HCT116 (cell line): ENCODE results near the gene CD207. TPM values are rescaled to one million over a fixed set of nuclear protein-coding genes. Genes with fewer than 3 reads are reported as not detected.
A peak's percentile ranks its signal among the peaks of the same experiment; 100 is the strongest.

Experiments
- ATAC-seq: fragments of 200-7000 bp; cut with Tn5 transposase; 2 replicates; pipeline ENCODE4 v1.9.1; 2020; ENCODE audit warnings: mild to moderate bottlenecking, moderate library complexity
- BruUV-seq: library from RNA; stranded (reverse); fragments of 400-500 nt; replicated peaks from 2 replicates; lab custom pipeline; 2021; lab: Mats Ljungman, UMichigan
- CTCF ChIA-PET: fragments of 300-600 bp; sonication (Branson Sonifier 250); formaldehyde crosslinking; loops from one replicate; lab custom pipeline; 2021; ENCODE audit warnings: antibody characterized with exemption; lab: Charles Lee
- POLR2A ChIA-PET: fragments of 300-600, 350-600 bp; sonication (Branson Sonifier 250); formaldehyde crosslinking; loops from one replicate; lab custom pipeline; 2021; ENCODE audit warnings: antibody characterized with exemption; lab: Charles Lee
- RAD21 ChIA-PET, 2 experiments: fragments of 300-600 bp; sonication (Branson Sonifier 250); formaldehyde crosslinking; loops; one replicate each; lab custom pipeline; 2023; ENCODE audit warnings: low total read pairs in 2 of 2; ENCODE audit not compliant: uncharacterized antibody in 2 of 2, unreplicated experiment in 2 of 2, low non-redundant PET in 1 of 2; lab: Charles Lee
- DNase-seq: peaks from one replicate; pipeline ENCODE4 v3.0.0-alpha.2; 2010; ENCODE audit warnings: low read depth, low spot score
- H2AFZ ChIP-seq: fragments of 200-600 bp; shearing (Covaris generic), sonication (generic); 2 replicates; pipeline ENCODE4 v1.6.1; 2017; ENCODE audit warnings: low read depth, mixed run types, mixed read lengths, antibody characterized with exemption, low read length; ENCODE audit not compliant: poor library complexity, severe bottlenecking
- H3K27ac ChIP-seq: 2 replicates; pipeline ENCODE4 v1.5.1; 2012; ENCODE audit warnings: low read depth, low read length
- H3K27me3 ChIP-seq: fragments of 200-600 bp; sonication (generic); 2 replicates; pipeline ENCODE4 v1.6.1; 2016; ENCODE audit warnings: mixed run types, low read length, mixed read lengths; ENCODE audit not compliant: insufficient read depth
- H3K36me3 ChIP-seq, 2 experiments: fragments of 200-500 bp in 1 of 2; fragments of 200-600 bp in 1 of 2; sonication (Bioruptor generic) in 1 of 2; sonication (generic) in 1 of 2; 2 replicates each; pipeline versions ENCODE4 v1.5.1 to v1.6.1; 2014 to 2016; ENCODE audit warnings: low read length in 2 of 2, inconsistent platforms in 1 of 2, mixed read lengths in 1 of 2, mixed run types in 1 of 2; ENCODE audit not compliant: insufficient read depth in 2 of 2, control insufficient read depth in 1 of 2
- H3K4me1 ChIP-seq, 2 experiments: fragments of 200-600 bp in 1 of 2; sonication (generic) in 1 of 2; 2 replicates each; pipeline versions ENCODE4 v1.5.1 to v1.6.1; 2012 to 2017; ENCODE audit warnings: low read length in 2 of 2, inconsistent platforms in 1 of 2, mild to moderate bottlenecking in 1 of 2, mixed read lengths in 1 of 2, mixed run types in 1 of 2, moderate library complexity in 1 of 2; ENCODE audit not compliant: insufficient read depth in 2 of 2, control insufficient read depth in 1 of 2
- H3K4me2 ChIP-seq: fragments of 200-600 bp; sonication (generic); 2 replicates; pipeline ENCODE4 v1.6.1; 2017; ENCODE audit warnings: mixed run types, low read length, mixed read lengths
- H3K4me3 ChIP-seq, 2 experiments: fragments of 200-600 bp in 1 of 2; sonication (generic) in 1 of 2; replicated peaks in 1 of 2; 2 replicates each; pipeline ENCODE4 v1.5.1; 2011 to 2016; ENCODE audit warnings: low read length in 2 of 2, control low read depth in 1 of 2, low read depth in 1 of 2, mild to moderate bottlenecking in 1 of 2, mixed read lengths in 1 of 2, mixed run types in 1 of 2
- H3K79me2 ChIP-seq: fragments of 200-600 bp; sonication (generic); 2 replicates; pipeline ENCODE4 v1.6.1; 2017; ENCODE audit warnings: mild to moderate bottlenecking, mixed run types, low read length, moderate library complexity, mixed read lengths; ENCODE audit not compliant: insufficient read depth
- H3K9ac ChIP-seq: fragments of 200-600 bp; sonication (generic); 2 replicates; pipeline ENCODE4 v1.6.1; 2016; ENCODE audit warnings: low read length, mixed read lengths
- H3K9me2 ChIP-seq: fragments of 200-600 bp; sonication (generic), shearing (Covaris generic); 2 replicates; pipeline ENCODE4 v1.6.1; 2017; ENCODE audit warnings: mixed run types, mild to moderate bottlenecking, moderate library complexity; ENCODE audit not compliant: insufficient read depth
- H3K9me3 ChIP-seq, 2 experiments: fragments of 200-500 bp in 1 of 2; fragments of 200-600 bp in 1 of 2; sonication (Bioruptor generic) in 1 of 2; sonication (generic) in 1 of 2; 2 replicates each; pipeline ENCODE4 v1.6.1; 2014 to 2017; ENCODE audit warnings: low read length in 2 of 2, mixed read lengths in 2 of 2, inconsistent platforms in 1 of 2, low read depth in 1 of 2, mild to moderate bottlenecking in 1 of 2, mixed run types in 1 of 2, moderate library complexity in 1 of 2; ENCODE audit not compliant: control insufficient read depth in 1 of 2, insufficient read depth in 1 of 2
- H4K20me1 ChIP-seq: fragments of 200-600 bp; sonication (generic), shearing (Covaris generic); 2 replicates; pipeline ENCODE4 v1.6.1; 2017; ENCODE audit warnings: mixed run types, mild to moderate bottlenecking, moderate library complexity; ENCODE audit not compliant: insufficient read depth
- CTCF ChIP-seq, 3 experiments: fragments of 200-600 bp in 1 of 3; sonication (generic) in 1 of 3; IDR thresholded peaks in 2 of 3; conservative IDR thresholded peaks in 1 of 3; 2 replicates each; pipeline ENCODE4 v1.5.1; 2012 to 2017; ENCODE audit warnings: low read depth in 2 of 3, low read length in 2 of 3, antibody characterized with exemption in 1 of 3, borderline replicate concordance in 1 of 3, control low read depth in 1 of 3, mild to moderate bottlenecking in 1 of 3, mixed read lengths in 1 of 3, mixed run types in 1 of 3, moderate library complexity in 1 of 3; ENCODE audit not compliant: insufficient read depth in 1 of 3
- RAD21 ChIP-seq: IDR thresholded peaks from 2 replicates; pipeline ENCODE4 v1.6.1; 2012; ENCODE audit warnings: low read depth, mild to moderate bottlenecking
- REST ChIP-seq: IDR thresholded peaks from 2 replicates; pipeline ENCODE4 v1.6.1; 2012; ENCODE audit warnings: low read depth
- intact Hi-C: fragments of 100-400 bp; cut with micrococcal nuclease; formaldehyde crosslinking; loops from 2 replicates; pipeline ENCODE4 v1.10.0; 2022
- total RNA-seq: library from RNA; stranded (reverse); gene quantifications from one replicate; pipeline ENCODE4 v1.2.1, GENCODE V29; 2021; ENCODE audit not compliant: unreplicated experiment

Gene CD207
- total RNA-seq, 1 experiment from 2014 or later: not detected

- intact Hi-C loops: loop anchor here (2.0 to 5.0 kb wide), 3 partner anchors 85 to 560 kb away; partner anchors contain the start of gene FAM136A
- Histone ChIP-seq H3K27me3 (no peaks in the 10 kb centered on the region), H3K4me2 (peak overlapping the region; percentile 51), H3K4me3 (no peak overlapping the region; a peak in 1 of 4 replicates), H3K4me1 (peaks cover 0 to 3% of the 10 kb centered on the region in 2 experiments; a peak in 1 of 4 replicates), H2AFZ (peak overlapping the region; percentile 76), H3K9me3 (no peaks in the 10 kb centered on the region), H3K79me2 (no peaks in the 10 kb centered on the region), H3K9me2 (no peaks in the 10 kb centered on the region), H3K9ac (no peak overlapping the region), H3K36me3 (no peaks in the 10 kb centered on the region), H3K27ac (no peak overlapping the region), H4K20me1 (no peaks in the 10 kb centered on the region)
- DNase-seq: peak; percentile 71
- POLR2A ChIA-PET: no interaction called here
- no TSS peak for BruUV-seq
- RAD21 ChIA-PET: no interaction called here
- peak; percentile 97 for ATAC-seq
- TF ChIP-seq REST (no peak), CTCF (IDR thresholded peaks at IDR 0.05 in 2 of 3, conservative IDR thresholded peaks at IDR 0.05 in 1 of 3; ENCODE audit: borderline replicate concordance in 1 of 3, insufficient read depth in 1 of 3, low read depth in 2 of 3, low read length in 2 of 3) (peak; percentile 98 to 99 (median 99)), RAD21 (peak; percentile 92)
- CTCF ChIA-PET: interaction anchor here (0.6 to 1.5 kb wide), 4 partner anchors 9 to 86 kb away, joined by 3 to 5 read pairs (median 4); no protein-coding TSS in a partner anchor
Observed at GRCh38 chr2:70861777-70862625, 26.4 kb upstream of the CD207 start.
